ENCODE measurements around the gene TCEA3.
"Not testable (repeated sequence)": the region's sequence is repeated elsewhere in the genome, so short reads cannot be mapped to it uniquely, and the experiment has no call there.

GRCh38 chr1:23380236-23380635, 44.3 kb downstream of the TCEA3 start:
- not testable (repeated sequence) for TF ChIP-seq CTCF (IDR thresholded peaks at IDR 0.05; ENCODE audit: insufficient read depth, low read length); POLR2AphosphoS5 (IDR thresholded peaks at IDR 0.05; ENCODE audit: low read depth)

Data from HL-60 (cell line).